ENCODE results near the gene ARTN.

DNA sequence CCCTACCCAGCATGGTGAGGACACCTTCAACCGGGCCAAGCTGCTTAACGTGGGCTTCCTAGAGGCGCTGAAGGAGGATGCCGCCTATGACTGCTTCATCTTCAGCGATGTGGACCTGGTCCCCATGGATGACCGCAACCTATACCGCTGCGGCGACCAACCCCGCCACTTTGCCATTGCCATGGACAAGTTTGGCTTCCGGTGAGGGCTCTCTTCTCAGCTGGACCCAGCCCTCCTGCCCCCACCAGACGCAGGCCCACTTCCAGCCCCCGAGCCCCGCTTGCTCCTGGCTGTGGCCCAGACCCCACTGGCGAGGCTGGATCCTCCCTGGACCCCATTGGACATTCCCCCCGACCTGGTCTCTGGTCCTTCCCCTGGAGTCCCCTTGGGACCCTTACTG lies 51.3 kb downstream of the ARTN start:
- TF ChIP-seq, protein P1, sequence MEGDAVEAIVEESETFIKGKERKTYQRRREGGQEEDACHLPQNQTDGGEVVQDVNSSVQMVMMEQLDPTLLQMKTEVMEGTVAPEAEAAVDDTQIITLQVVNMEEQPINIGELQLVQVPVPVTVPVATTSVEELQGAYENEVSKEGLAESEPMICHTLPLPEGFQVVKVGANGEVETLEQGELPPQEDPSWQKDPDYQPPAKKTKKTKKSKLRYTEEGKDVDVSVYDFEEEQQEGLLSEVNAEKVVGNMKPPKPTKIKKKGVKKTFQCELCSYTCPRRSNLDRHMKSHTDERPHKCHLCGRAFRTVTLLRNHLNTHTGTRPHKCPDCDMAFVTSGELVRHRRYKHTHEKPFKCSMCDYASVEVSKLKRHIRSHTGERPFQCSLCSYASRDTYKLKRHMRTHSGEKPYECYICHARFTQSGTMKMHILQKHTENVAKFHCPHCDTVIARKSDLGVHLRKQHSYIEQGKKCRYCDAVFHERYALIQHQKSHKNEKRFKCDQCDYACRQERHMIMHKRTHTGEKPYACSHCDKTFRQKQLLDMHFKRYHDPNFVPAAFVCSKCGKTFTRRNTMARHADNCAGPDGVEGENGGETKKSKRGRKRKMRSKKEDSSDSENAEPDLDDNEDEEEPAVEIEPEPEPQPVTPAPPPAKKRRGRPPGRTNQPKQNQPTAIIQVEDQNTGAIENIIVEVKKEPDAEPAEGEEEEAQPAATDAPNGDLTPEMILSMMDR (IDR thresholded peaks at IDR 0.05): no peak
- TF ChIP-seq POLR2A (IDR thresholded peaks at IDR 0.05): no peak

All from Peyer's patch (tissue), 4 donors.